Neuronal stem cell (in vitro differentiated cells): ENCODE measurements around the gene KRTAP9-1. TPM values are rescaled to one million over a fixed set of nuclear protein-coding genes. Genes with fewer than 3 reads are reported as not detected.
"Not testable (repeated sequence)": the region's sequence is repeated elsewhere in the genome, so short reads cannot be mapped to it uniquely, and the experiment has no call there.

Experiments
- DNase-seq: peaks from one replicate; pipeline ENCODE4 v3.0.0-alpha.2; 2013; ENCODE audit warnings: low spot score
- H2AFZ ChIP-seq: one replicate; pipeline ENCODE4 v1.6.1; 2013; ENCODE audit warnings: mild to moderate bottlenecking, low read length, inconsistent platforms
- H2AK5ac ChIP-seq: 2 replicates; pipeline ENCODE4 v1.6.1; 2013; ENCODE audit warnings: low read depth, mild to moderate bottlenecking, inconsistent platforms, low read length, moderate library complexity, mixed read lengths
- H2BK120ac ChIP-seq: 2 replicates; pipeline ENCODE4 v1.6.1; 2013; ENCODE audit warnings: low read depth, mild to moderate bottlenecking, inconsistent platforms, low read length, moderate library complexity, mixed read lengths
- H2BK12ac ChIP-seq: one replicate; pipeline ENCODE4 v1.6.1; 2013; ENCODE audit warnings: low read length, inconsistent platforms
- H2BK15ac ChIP-seq: 2 replicates; pipeline ENCODE4 v1.6.1; 2013; ENCODE audit warnings: mild to moderate bottlenecking, low read length, inconsistent platforms, mixed read lengths
- H2BK5ac ChIP-seq: one replicate; pipeline ENCODE4 v1.6.1; 2013; ENCODE audit warnings: inconsistent platforms, mild to moderate bottlenecking, low read length, moderate library complexity
- H3K14ac ChIP-seq: one replicate; pipeline ENCODE4 v1.6.1; 2013; ENCODE audit warnings: low read length, inconsistent platforms
- H3K18ac ChIP-seq: 2 replicates; pipeline ENCODE4 v1.6.1; 2013; ENCODE audit warnings: low read length, inconsistent platforms
- H3K23ac ChIP-seq: 2 replicates; pipeline ENCODE4 v1.6.1; 2013; ENCODE audit warnings: low read depth, mild to moderate bottlenecking, mixed read lengths, low read length, inconsistent platforms; ENCODE audit not compliant: poor library complexity
- H3K27ac ChIP-seq: replicated peaks from 3 replicates; pipeline ENCODE4 v1.5.1; 2013; ENCODE audit warnings: low read length, inconsistent platforms
- H3K27me3 ChIP-seq, 3 experiments: 2 replicates each; pipeline ENCODE4 v1.6.1; 2013; ENCODE audit warnings: low read length in 3 of 3, mild to moderate bottlenecking in 2 of 3, inconsistent platforms in 1 of 3, low read depth in 1 of 3, mixed read lengths in 1 of 3, moderate library complexity in 1 of 3; ENCODE audit not compliant: control insufficient read depth in 3 of 3, insufficient read depth in 3 of 3
- H3K36me3 ChIP-seq, 2 donors: replicated peaks in 1 of 2; 2 replicates each; pipeline ENCODE4 v1.6.1; 2013; ENCODE audit warnings: low read length in 2 of 2; ENCODE audit not compliant: control insufficient read depth in 2 of 2, insufficient read depth in 2 of 2
- H3K4ac ChIP-seq: 2 replicates; pipeline ENCODE4 v1.6.1; 2013; ENCODE audit warnings: inconsistent platforms, mild to moderate bottlenecking, low read length, moderate library complexity
- H3K4me1 ChIP-seq, 2 donors: 1 replicate in 1 of 2; 2 replicates in 1 of 2; pipeline ENCODE4 v1.6.1; 2013; ENCODE audit warnings: low read length in 2 of 2, low read depth in 1 of 2; ENCODE audit not compliant: control insufficient read depth in 2 of 2, insufficient read depth in 1 of 2
- H3K4me2 ChIP-seq: one replicate; pipeline ENCODE4 v1.6.1; 2013; ENCODE audit warnings: mild to moderate bottlenecking, low read length, inconsistent platforms; ENCODE audit not compliant: insufficient read depth, poor library complexity, severe bottlenecking
- H3K4me3 ChIP-seq, 2 donors: 2 replicates each; pipeline ENCODE4 v1.5.1; 2013; ENCODE audit warnings: low read length in 2 of 2, mild to moderate bottlenecking in 2 of 2, inconsistent platforms in 1 of 2, moderate library complexity in 1 of 2
- H3K79me1 ChIP-seq: one replicate; pipeline ENCODE4 v1.6.1; 2013; ENCODE audit warnings: low read depth, mild to moderate bottlenecking, inconsistent platforms, low read length, moderate library complexity
- H3K9ac ChIP-seq: one replicate; pipeline ENCODE4 v1.6.1; 2013; ENCODE audit warnings: mild to moderate bottlenecking, low read depth, low read length, inconsistent platforms; ENCODE audit not compliant: poor library complexity
- H3K9me3 ChIP-seq, 2 donors: replicated peaks in 1 of 2; 2 replicates each; pipeline versions ENCODE3 to v1.6.1; 2013; ENCODE audit warnings: low read length in 2 of 2, mild to moderate bottlenecking in 2 of 2, inconsistent platforms in 1 of 2, low read depth in 1 of 2, mixed read lengths in 1 of 2, moderate library complexity in 1 of 2; ENCODE audit not compliant: control insufficient read depth in 2 of 2, insufficient read depth in 1 of 2
- H4K8ac ChIP-seq: one replicate; pipeline ENCODE4 v1.6.1; 2013; ENCODE audit warnings: low read depth, mild to moderate bottlenecking, inconsistent platforms, low read length, moderate library complexity
- H4K91ac ChIP-seq: one replicate; pipeline ENCODE4 v1.6.1; 2013; ENCODE audit warnings: low read length, low read depth, mild to moderate bottlenecking, inconsistent platforms; ENCODE audit not compliant: poor library complexity
- WGBS, 2 donors: extraction: QIAGEN DNeasy Blood & Tissue Kit; methylation state at CpG; one replicate each; pipeline ENCODE4 v1.1.7; 2013; ENCODE audit warnings: missing lambda C conversion rate in 2 of 2, mixed read lengths in 1 of 2; ENCODE audit not compliant: insufficient read length in 2 of 2, insufficient replicate concordance in 1 of 2; ENCODE audit errors: extremely low coverage in 2 of 2; 5-methylcytosine and 5-hydroxymethylcytosine counted together
- polyA plus RNA-seq, 2 experiments: library from polyadenylated mRNA; stranded (reverse); fragments of 200-250 nt; gene quantifications; one replicate each; pipeline ENCODE4 v1.2.3, GENCODE V29; 2013

The KRTAP9-1 gene
- polyA plus RNA-seq (2013, experiment 1 of 2): not detected
- not detected for polyA plus RNA-seq (2013, experiment 2 of 2)

GRCh38 chr17:41189837-41190318, at the start of gene KRTAP9-1:
Gene KRTAP9-1 (plus strand): TSS chr17:41189887. CDS start chr17:41189887, 0 bp downstream.
- no CpG with 5 or more reads among the region's 1 CpG for WGBS, 2 donors
- peak within 1 kb of the TSS; percentile 82 for H3K14ac ChIP-seq
- H3K9ac ChIP-seq: peak within 1 kb of the TSS; percentile 2
- H3K4me1 ChIP-seq, H2BK5ac ChIP-seq, H3K36me3 ChIP-seq, H4K91ac ChIP-seq, H3K9me3 ChIP-seq, H3K79me1 ChIP-seq, H2BK120ac ChIP-seq, H2BK12ac ChIP-seq, H4K8ac ChIP-seq, DNase-seq, H3K4ac ChIP-seq, H3K4me2 ChIP-seq, H3K27me3 ChIP-seq, H2AFZ ChIP-seq, H3K27ac ChIP-seq: not testable (repeated sequence)
- peak within 1 kb of the TSS; percentile 61 for H3K18ac ChIP-seq
- peak within 1 kb of the TSS in 1 of 2 donors; percentile 64 for H3K4me3 ChIP-seq
- peak within 1 kb of the TSS; percentile 71 for H2AK5ac ChIP-seq
- peak within 1 kb of the TSS; percentile 69 for H3K23ac ChIP-seq
- H2BK15ac ChIP-seq: peak within 1 kb of the TSS; percentile 51

GRCh38 chr17:41140360-41141131, 49.1 kb upstream of the KRTAP9-1 start, which contains the start of gene KRTAP4-6:
Gene KRTAP4-6 (minus strand): TSS chr17:41140544. CDS start chr17:41140487, 57 bp downstream.
- Histone ChIP-seq H3K9ac (peak within 1 kb of the TSS; percentile 78), H3K27ac (no peak within 1 kb of the TSS), H2BK5ac (no peak within 1 kb of the TSS), H3K36me3 (no peaks in the 10 kb centered on the region), H2BK15ac (no peak within 1 kb of the TSS), H3K18ac (peak within 1 kb of the TSS; percentile 55), H3K4me1 (no peaks in the 10 kb centered on the region), H3K27me3 (no peaks in the 10 kb centered on the region), H3K4me2 (no peak within 1 kb of the TSS), H2BK120ac (no peak within 1 kb of the TSS), H3K14ac (no peak within 1 kb of the TSS), H4K8ac (no peak within 1 kb of the TSS), H3K79me1 (no peaks in the 10 kb centered on the region), H3K4me3 (no peak within 1 kb of the TSS), H2BK12ac (no peak within 1 kb of the TSS), H2AK5ac (peak within 1 kb of the TSS; percentile 29), H2AFZ (no peak within 1 kb of the TSS), H3K9me3 (no peaks in the 10 kb centered on the region), H3K23ac (no peak within 1 kb of the TSS), H3K4ac (no peak within 1 kb of the TSS), H4K91ac (peak within 1 kb of the TSS; percentile 22)
- no peak for DNase-seq
- no CpG with 5 or more reads among the region's 6 CpGs for WGBS, 2 donors

GRCh38 chr17:41141361-41141760, 48.3 kb upstream of the KRTAP9-1 start:
- no peak overlapping the region for H2BK120ac ChIP-seq
- H3K14ac ChIP-seq: no peak overlapping the region
- H2AK5ac ChIP-seq: no peak overlapping the region
- H2BK12ac ChIP-seq: no peak overlapping the region
- H2BK15ac ChIP-seq: no peak overlapping the region
- H2BK5ac ChIP-seq: no peak overlapping the region
- no peak overlapping the region for H3K4me3 ChIP-seq
- H3K36me3 ChIP-seq: no peaks in the 10 kb centered on the region
- H4K8ac ChIP-seq: no peak overlapping the region
- no peak overlapping the region for H3K4me2 ChIP-seq
- H3K23ac ChIP-seq: no peak overlapping the region
- H3K9me3 ChIP-seq: no peaks in the 10 kb centered on the region
- no peaks in the 10 kb centered on the region for H3K79me1 ChIP-seq
- H4K91ac ChIP-seq: no peak overlapping the region
- no peaks in the 10 kb centered on the region for H3K4me1 ChIP-seq
- no peak overlapping the region for H2AFZ ChIP-seq
- no peak overlapping the region for H3K27ac ChIP-seq
- H3K27me3 ChIP-seq: no peaks in the 10 kb centered on the region
- H3K4ac ChIP-seq: no peak overlapping the region
- H3K9ac ChIP-seq: no peak overlapping the region
- no peak overlapping the region for H3K18ac ChIP-seq
- no peak for DNase-seq

GRCh38 chr17:41144846-41145245, 44.8 kb upstream of the KRTAP9-1 start:
- H2BK5ac ChIP-seq: no peak overlapping the region
- DNase-seq: no peak
- H3K9ac ChIP-seq: no peak overlapping the region
- H3K4me1 ChIP-seq: no peaks in the 10 kb centered on the region
- H4K8ac ChIP-seq: no peak overlapping the region
- H2AK5ac ChIP-seq: no peak overlapping the region
- no peak overlapping the region for H3K4me2 ChIP-seq
- H2BK15ac ChIP-seq: no peak overlapping the region
- no peak overlapping the region for H3K14ac ChIP-seq
- H3K27ac ChIP-seq: no peak overlapping the region
- H3K27me3 ChIP-seq: no peaks in the 10 kb centered on the region
- no peak overlapping the region for H2BK12ac ChIP-seq
- H3K23ac ChIP-seq: no peak overlapping the region
- H3K18ac ChIP-seq: no peak overlapping the region
- H2BK120ac ChIP-seq: no peak overlapping the region
- no peak overlapping the region for H2AFZ ChIP-seq
- no peaks in the 10 kb centered on the region for H3K9me3 ChIP-seq
- no peak overlapping the region for H4K91ac ChIP-seq
- H3K79me1 ChIP-seq: no peaks in the 10 kb centered on the region
- no peak overlapping the region for H3K4me3 ChIP-seq
- no peak overlapping the region for H3K4ac ChIP-seq
- H3K36me3 ChIP-seq: no peaks in the 10 kb centered on the region
- no CpG with 5 or more reads among the region's 1 CpG for WGBS, 2 donors
